Stimulated activated CD4-positive, alpha-beta T cell treated with anti-CD3 and anti-CD28 coated beads, TNF-alpha, amount 100 ng/mL, for 4 hours (primary cell): Measurements from ENCODE around the gene ARHGEF11.

Source experiments
- DNase-seq, 3 experiments: peaks; one replicate each; pipeline ENCODE4 v3.0.0-alpha.2; 2020; ENCODE audit warnings: low read depth in 3 of 3

The ARHGEF11 gene

GRCh38 chr1:156910309-156910782, 135.2 kb downstream of the ARHGEF11 start:
- peak in 2 of 3 experiments; percentile 22 to 25 for DNase-seq

- no peak for DNase-seq
Observed at GRCh38 chr1:156909671-156910070, 135.9 kb downstream of the ARHGEF11 start.

- DNase-seq: no peak
Observed at GRCh38 chr1:156908955-156909354, 136.6 kb downstream of the ARHGEF11 start.

GRCh38 chr1:156908541-156908940, 137.0 kb downstream of the ARHGEF11 start:
- no peak for DNase-seq

GRCh38 chr1:156906206-156906906, 139.2 kb downstream of the ARHGEF11 start:
- DNase-seq: no peak

GRCh38 chr1:156905651-156906050, 139.9 kb downstream of the ARHGEF11 start:
- DNase-seq: no peak

- no peak for DNase-seq
Observed at GRCh38 chr1:156905176-156905575, 140.4 kb downstream of the ARHGEF11 start.

GRCh38 chr1:156904187-156904959, 141.2 kb downstream of the ARHGEF11 start:
- DNase-seq: no peak

GRCh38 chr1:156903328-156904091, 142.0 kb downstream of the ARHGEF11 start:
- no peak for DNase-seq

- no peak for DNase-seq
Observed at GRCh38 chr1:156901966-156902915, 143.3 kb downstream of the ARHGEF11 start.

GRCh38 chr1:156901590-156901900, 144.0 kb downstream of the ARHGEF11 start:
- no peak for DNase-seq

GRCh38 chr1:156900896-156901589, 144.5 kb downstream of the ARHGEF11 start:
- no peak for DNase-seq

GRCh38 chr1:156899956-156900718, 145.4 kb downstream of the ARHGEF11 start:
- DNase-seq: no peak

- DNase-seq: no peak
Observed at GRCh38 chr1:156898971-156899664, 146.4 kb downstream of the ARHGEF11 start.

- no peak for DNase-seq
Observed at GRCh38 chr1:156898161-156898566, 147.4 kb downstream of the ARHGEF11 start.

GRCh38 chr1:156897078-156897825, 148.3 kb downstream of the ARHGEF11 start:
- no peak for DNase-seq

GRCh38 chr1:156896490-156897033, 149.0 kb downstream of the ARHGEF11 start:
- DNase-seq: no peak

- DNase-seq: no peak
Observed at GRCh38 chr1:156895927-156896326, 149.6 kb downstream of the ARHGEF11 start.
